Heart left ventricle (tissue), 16 donors: ENCODE data around the gene APOBEC4. TPM values are rescaled to one million over a fixed set of nuclear protein-coding genes. Genes with fewer than 3 reads are reported as not detected.

Source experiments
- ATAC-seq, 4 donors: fragments of 200-7000 bp; cut with Tn5 transposase; one replicate each; pipeline ENCODE4 v1.9.1; 2020 to 2022; ENCODE audit warnings: moderate library complexity in 4 of 4, mild to moderate bottlenecking in 3 of 4, moderate number of reproducible peaks in 1 of 4
- DNase-seq, 5 donors: peaks; one replicate each; pipeline ENCODE4 v3.0.0-alpha.2; 2020
- H3K27ac ChIP-seq, 12 donors: fragments of 200-600 bp; sonication (generic) in 4 of 12; one replicate each; pipeline versions ENCODE4 v1.5.0 to v1.8.0; 2016 to 2022; ENCODE audit warnings: mild to moderate bottlenecking in 2 of 12
- H3K27me3 ChIP-seq, 9 donors: fragments of 200-600 bp; sonication (generic) in 2 of 9; one replicate each; pipeline versions ENCODE4 v1.5.1 to v1.8.0; 2016 to 2022; ENCODE audit warnings: mild to moderate bottlenecking in 3 of 9
- H3K36me3 ChIP-seq, 9 donors: fragments of 200-600 bp; sonication (generic) in 2 of 9; one replicate each; pipeline versions ENCODE4 v1.5.0 to v1.8.0; 2018 to 2022; ENCODE audit warnings: mild to moderate bottlenecking in 2 of 9
- H3K4me1 ChIP-seq, 12 donors: fragments of 200-600 bp; sonication (generic) in 4 of 12; one replicate each; pipeline versions ENCODE4 v1.5.0 to v1.8.0; 2016 to 2022; ENCODE audit warnings: mild to moderate bottlenecking in 3 of 12
- H3K4me3 ChIP-seq, 12 donors: fragments of 200-600 bp; sonication (generic) in 4 of 12; one replicate each; pipeline versions ENCODE4 v1.5.0 to v1.8.0; 2017 to 2022; ENCODE audit warnings: mild to moderate bottlenecking in 9 of 12, moderate library complexity in 4 of 12
- H3K9me3 ChIP-seq, 12 donors: fragments of 200-600 bp; sonication (generic) in 4 of 12; one replicate each; pipeline versions ENCODE4 v1.5.0 to v1.8.0; 2016 to 2022; ENCODE audit warnings: mild to moderate bottlenecking in 1 of 12
- POLR2A ChIP-seq, 2 donors: fragments of 450-650 bp; IDR thresholded peaks; one replicate each; pipeline ENCODE4 v1.6.1; 2017; ENCODE audit warnings: antibody characterized with exemption in 2 of 2, mild to moderate bottlenecking in 2 of 2, moderate library complexity in 2 of 2
- WGBS, 4 donors: extraction: QIAGEN DNeasy Blood & Tissue Kit in 2 of 4; methylation state at CpG; one replicate each; pipeline versions ENCODE4 v1.1.5 to v1.1.7; 2013 to 2018; 5-methylcytosine and 5-hydroxymethylcytosine counted together
- intact Hi-C, 10 donors: fragments of 100-400 bp; cut with DNase I; formaldehyde crosslinking; loops; one replicate each; pipeline versions ENCODE4 v1.11.1 to v1.14.2; 2022
- polyA plus RNA-seq, 2 donors: library from polyadenylated mRNA; stranded (reverse); fragments of 200-250 nt; gene quantifications; one replicate each; pipeline ENCODE4 v1.2.3, GENCODE V29; 2013
- total RNA-seq, 9 donors: library from RNA; depleted of rRNA in 2 of 9; stranded (reverse); fragments of >200 nt in 2 of 9; fragmentation: NEBNext Ultra II Directional in 3 of 9; extraction: Animal tissue kit (Norgen Biotek cat#: 25700) in 3 of 9; gene quantifications; one replicate each; pipeline versions ENCODE4 v1.1.0 to v1.2.4, GENCODE V29; 2016 to 2023
- TF ChIP-seq, protein P1 (sequence below), 12 donors: fragments of 200-600 bp; sonication (generic) in 4 of 12; IDR thresholded peaks; one replicate each; pipeline versions ENCODE4 v1.5.0 to v1.8.0; 2018 to 2022; ENCODE audit warnings: antibody characterized with exemption in 12 of 12, mild to moderate bottlenecking in 5 of 12
- donor health status: ischemic (EF 13 %, LVEDD 7.1; RV severe dilation, severe dysfunction).
- donor health status: healthy with polysubstance abuse.
- donor health status: DM: no; HTN: yes; CAD: no.
- donor health status: DM: no; HTN: no; CAD: no.
- donor health status: ischemic (EF 25% LVEDD 6.9; RV normal size, moderate dysfunction).
- donor health status: ischemic (EF 25% LVEDD 5.7; RV mildly dilated, moderate dysfunction).
- donor health status: healthy.
- donor health status: DM: yes; HTN: yes; CAD: no.
- donor health status: ischemic (EF 35%, LVEDD 5.7; RV mildly dilated, moderate dysfunction).
- donor health status: nonischemic (EF 11% LVEDD 7.7; RV severe dilation, severe dysfunction).
- donor health status: DM: yes; HTN: yes; CAD: no.
- donor health status: PGD.
- donor health status: ischemic (EF 29% LVEDD 5.4; RV normal size, mild dysfunction).
- donor health status: nonischemic (EF 23%, LVEDD 6.1; RV moderate dilation, normal function).

The APOBEC4 gene
- total and polyA plus RNA-seq, 11 donors = 0.30 TPM; not detected in 10

DNA sequence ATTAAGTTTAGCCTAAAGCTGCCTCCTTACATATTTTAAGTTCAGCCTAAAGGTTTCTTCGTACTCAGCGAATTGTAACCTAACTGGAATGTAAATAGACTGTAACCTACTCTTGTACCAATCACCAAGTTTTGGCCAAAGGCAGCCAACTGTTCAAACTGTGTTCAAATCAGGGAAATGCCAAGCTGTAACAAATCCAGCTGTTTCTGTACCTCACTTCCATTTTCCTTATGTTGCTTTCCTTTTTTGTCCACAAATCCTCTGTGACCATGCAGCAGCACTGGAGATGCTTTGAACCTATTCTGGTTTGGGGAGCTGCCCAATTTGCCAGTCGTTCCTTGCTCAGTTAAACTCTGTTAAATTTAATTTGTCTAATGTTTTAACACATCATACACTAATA is 3.2 kb upstream of the APOBEC4 start:
- 76 to 86% (median 84%) methylated on average over 3 of the region's 3 CpGs for WGBS, 4 donors

DNA sequence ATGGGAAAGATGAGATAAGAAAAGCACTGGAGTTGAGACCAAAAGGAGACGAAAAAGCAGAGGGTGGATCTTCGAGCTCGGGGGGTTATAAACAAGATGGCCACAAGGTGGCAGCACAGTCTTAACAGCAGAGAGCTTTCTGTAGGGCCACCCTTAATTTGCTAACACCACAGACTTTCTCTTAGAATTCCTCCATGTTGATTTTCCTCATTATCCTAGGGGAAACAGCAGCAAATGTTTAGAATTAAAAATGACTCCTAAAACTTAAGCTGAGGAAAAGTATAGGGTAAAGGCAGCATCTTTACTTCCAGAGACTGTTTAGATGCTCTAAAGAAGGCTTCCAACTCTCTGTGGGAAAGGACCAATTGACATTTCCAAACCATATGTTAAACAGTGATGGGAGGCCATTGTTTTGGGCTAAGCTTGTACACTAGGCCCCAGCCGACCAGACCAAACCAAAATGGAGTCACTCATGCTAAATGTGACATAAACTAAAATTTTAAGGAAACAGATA is 2.5 kb upstream of the APOBEC4 start:
- 4 to 9% (median 6%) methylated on average over 4 of the region's 4 CpGs for WGBS, 4 donors
- Histone ChIP-seq H3K27ac (peak overlapping the region in 1 of 12 donors; percentile 53), H3K27me3 (no peaks in the 10 kb centered on the region), H3K4me1 (peaks cover 5 to 53% (median 37%) of the 10 kb centered on the region in 12 donors), H3K9me3 (no peaks in the 10 kb centered on the region), H3K4me3 (no peak overlapping the region), H3K36me3 (no peaks in the 10 kb centered on the region)
- DNase-seq = peak; percentile 71 to 81 (median 77)
- TF ChIP-seq POLR2A (IDR thresholded peaks at IDR 0.05) = no peak
- TF ChIP-seq, protein P1, sequence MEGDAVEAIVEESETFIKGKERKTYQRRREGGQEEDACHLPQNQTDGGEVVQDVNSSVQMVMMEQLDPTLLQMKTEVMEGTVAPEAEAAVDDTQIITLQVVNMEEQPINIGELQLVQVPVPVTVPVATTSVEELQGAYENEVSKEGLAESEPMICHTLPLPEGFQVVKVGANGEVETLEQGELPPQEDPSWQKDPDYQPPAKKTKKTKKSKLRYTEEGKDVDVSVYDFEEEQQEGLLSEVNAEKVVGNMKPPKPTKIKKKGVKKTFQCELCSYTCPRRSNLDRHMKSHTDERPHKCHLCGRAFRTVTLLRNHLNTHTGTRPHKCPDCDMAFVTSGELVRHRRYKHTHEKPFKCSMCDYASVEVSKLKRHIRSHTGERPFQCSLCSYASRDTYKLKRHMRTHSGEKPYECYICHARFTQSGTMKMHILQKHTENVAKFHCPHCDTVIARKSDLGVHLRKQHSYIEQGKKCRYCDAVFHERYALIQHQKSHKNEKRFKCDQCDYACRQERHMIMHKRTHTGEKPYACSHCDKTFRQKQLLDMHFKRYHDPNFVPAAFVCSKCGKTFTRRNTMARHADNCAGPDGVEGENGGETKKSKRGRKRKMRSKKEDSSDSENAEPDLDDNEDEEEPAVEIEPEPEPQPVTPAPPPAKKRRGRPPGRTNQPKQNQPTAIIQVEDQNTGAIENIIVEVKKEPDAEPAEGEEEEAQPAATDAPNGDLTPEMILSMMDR (IDR thresholded peaks at IDR 0.05) = peak; percentile 85 to 96 (median 90)
- ATAC-seq = peak; percentile 52 to 79 (median 74)
- intact Hi-C loops = loop anchor here (1.0 to 10.0 kb wide), 6 partner anchors 29 to 263 kb away; partner anchors contain the start of gene RGL1 (in 1 of the 10)

More for the DNA sequence above, 3.2 kb upstream of the APOBEC4 start:
- ATAC-seq (no peak), DNase-seq (no peak)
- intact Hi-C loops = loop anchor here in 2 of 10 donors (2.0 to 10.0 kb wide), 2 partner anchors 28 to 148 kb away; partner anchors contain the start of gene RGL1 (in 1 of the 2)
- H3K27me3 ChIP-seq = no peaks in the 10 kb centered on the region
- no peak overlapping the region for H3K27ac ChIP-seq
- no peaks in the 10 kb centered on the region for H3K36me3 ChIP-seq
- peaks cover 5 to 46% (median 36%) of the 10 kb centered on the region in 12 donors for H3K4me1 ChIP-seq
- H3K9me3 ChIP-seq = no peaks in the 10 kb centered on the region
- no peak overlapping the region for H3K4me3 ChIP-seq
- no peak for TF ChIP-seq POLR2A (IDR thresholded peaks at IDR 0.05)
- TF ChIP-seq, protein P1 (IDR thresholded peaks at IDR 0.05) = no peak

DNA sequence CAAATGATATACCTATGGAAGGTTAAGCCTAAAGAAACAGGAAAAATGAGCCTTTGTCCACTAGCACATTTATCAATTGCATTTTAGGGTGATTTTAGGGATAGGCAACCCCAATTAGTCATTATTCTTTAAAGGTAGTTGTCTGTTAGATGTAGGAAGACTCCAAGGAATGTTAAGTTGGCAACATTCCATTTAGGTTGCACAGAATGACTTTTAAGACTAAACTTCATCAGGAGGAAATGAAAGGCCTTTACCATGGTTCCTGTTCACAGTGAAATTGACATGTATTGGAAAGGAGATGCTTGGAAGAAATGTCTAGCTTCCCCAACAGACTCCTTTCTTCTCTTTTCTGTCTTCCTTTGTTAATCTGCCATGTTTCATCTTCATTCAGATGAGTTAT is 1.6 kb upstream of the APOBEC4 start:
- H3K9me3 ChIP-seq = no peaks in the 10 kb centered on the region
- ATAC-seq = no peak
- H3K4me1 ChIP-seq = peaks cover 5 to 53% (median 37%) of the 10 kb centered on the region in 12 donors
- H3K36me3 ChIP-seq = no peaks in the 10 kb centered on the region
- H3K4me3 ChIP-seq = no peak overlapping the region
- DNase-seq = no peak
- no peaks in the 10 kb centered on the region for H3K27me3 ChIP-seq
- intact Hi-C loops = loop anchor here (1.0 to 10.0 kb wide), 6 partner anchors 30 to 264 kb away; partner anchors contain the start of gene RGL1 (in 1 of the 10)
- TF ChIP-seq POLR2A (IDR thresholded peaks at IDR 0.05) = no peak
- TF ChIP-seq, protein P1 (IDR thresholded peaks at IDR 0.05) = no peak
- peak overlapping the region in 3 of 12 donors; percentile 53 to 73 (median 68) for H3K27ac ChIP-seq

DNA sequence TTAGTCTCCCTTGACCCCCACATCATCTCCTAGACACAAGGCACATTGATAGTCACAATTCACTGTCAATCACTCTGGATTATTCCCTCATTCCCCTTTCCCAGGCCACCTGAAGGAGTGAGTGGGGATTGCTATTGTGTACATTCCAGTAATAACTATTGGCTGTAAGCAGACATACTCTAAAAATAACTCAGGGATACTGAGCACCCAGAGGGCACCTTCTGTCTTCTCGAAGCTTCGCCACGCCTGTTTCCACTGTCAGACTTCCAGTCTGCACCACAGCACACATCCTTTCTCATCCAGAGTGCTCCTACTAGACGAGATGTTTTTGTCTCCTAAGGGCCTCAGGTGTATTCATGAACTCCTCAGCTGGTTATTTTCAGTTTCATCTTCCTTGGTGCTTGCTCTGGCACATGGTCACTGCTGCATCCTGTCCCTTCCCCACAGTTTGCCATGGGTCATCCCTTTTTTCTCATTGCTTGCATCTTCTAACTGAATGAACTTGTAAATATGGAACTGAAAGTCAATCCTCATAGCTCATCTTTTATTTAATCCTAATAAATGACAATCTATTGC is 848 bp upstream of the APOBEC4 start:
- DNase-seq (peak in 1 of 5 donors; percentile 28), ATAC-seq (peak; percentile 67 to 74 (median 72))
- WGBS, 4 donors = 58 to 73% (median 63%) methylated on average over 4 of the region's 4 CpGs
- H3K9me3 ChIP-seq = no peaks in the 10 kb centered on the region
- no peak overlapping the region for H3K4me3 ChIP-seq
- TF ChIP-seq, protein P1 (IDR thresholded peaks at IDR 0.05) = no peak
- TF ChIP-seq POLR2A (IDR thresholded peaks at IDR 0.05) = no peak
- no peaks in the 10 kb centered on the region for H3K36me3 ChIP-seq
- intact Hi-C loops = loop anchor here in 5 of 10 donors (2.0 to 10.0 kb wide), 4 partner anchors 31 to 265 kb away; partner anchors contain the start of gene RGL1 (in 1 of the 5)
- peak overlapping the region; percentile 23 to 81 (median 66) for H3K27ac ChIP-seq
- no peaks in the 10 kb centered on the region for H3K27me3 ChIP-seq
- peaks cover 5 to 53% (median 37%) of the 10 kb centered on the region in 12 donors for H3K4me1 ChIP-seq
